Nephron (organoid): ENCODE measurements around the gene PTPRM.

ENCODE experiments used
- H3K27ac Mint-ChIP-seq, 3 experiments: 2 replicates each; pipeline ENCODE4 v1.8.0; 2020; ENCODE audit warnings: mixed read lengths in 3 of 3, mild to moderate bottlenecking in 2 of 3, moderate library complexity in 1 of 3
- H3K27me3 Mint-ChIP-seq: 2 replicates; pipeline ENCODE4 v1.8.0; 2021; ENCODE audit warnings: low read depth, mild to moderate bottlenecking, moderate library complexity, mixed read lengths
- H3K36me3 Mint-ChIP-seq: 2 replicates; pipeline ENCODE4 v1.8.0; 2020; ENCODE audit warnings: low read depth, mixed read lengths
- H3K4me1 Mint-ChIP-seq: 2 replicates; pipeline ENCODE4 v1.8.0; 2020; ENCODE audit warnings: mixed read lengths
- H3K4me3 Mint-ChIP-seq, 3 experiments: 2 replicates each; pipeline ENCODE4 v1.8.0; 2020; ENCODE audit warnings: mild to moderate bottlenecking in 3 of 3, mixed read lengths in 3 of 3, moderate library complexity in 2 of 3
- H3K9me3 Mint-ChIP-seq: 2 replicates; pipeline ENCODE4 v1.8.0; 2020; ENCODE audit warnings: mixed read lengths
- CTCF ChIP-seq, 3 experiments: fragments of 200-600 bp; sonication (generic); IDR thresholded peaks; one replicate each; pipeline ENCODE4 v1.5.0; 2021; ENCODE audit warnings: antibody characterized with exemption in 3 of 3; ENCODE audit not compliant: unreplicated experiment in 3 of 3

The PTPRM gene

GRCh38 chr18:8328126-8328525, 761.0 kb downstream of the PTPRM start:
- Mint-ChIP-seq H3K9me3 (no peaks in the 10 kb centered on the region), H3K4me3 (no peak overlapping the region), H3K27me3 (no peaks in the 10 kb centered on the region), H3K27ac (peak overlapping the region; percentile 56 to 87 (median 84)), H3K4me1 (peaks cover 31% of the 10 kb centered on the region), H3K36me3 (peaks cover 6% of the 10 kb centered on the region)
- no peak for TF ChIP-seq CTCF (IDR thresholded peaks at IDR 0.05; ENCODE audit: unreplicated experiment in 3 of 3)

GRCh38 chr18:8329186-8329771, 762.2 kb downstream of the PTPRM start:
- Mint-ChIP-seq H3K27ac (no peak overlapping the region), H3K4me3 (no peak overlapping the region), H3K27me3 (no peaks in the 10 kb centered on the region), H3K9me3 (no peaks in the 10 kb centered on the region), H3K4me1 (peaks cover 31% of the 10 kb centered on the region), H3K36me3 (no peaks in the 10 kb centered on the region)
- no peak for TF ChIP-seq CTCF (IDR thresholded peaks at IDR 0.05; ENCODE audit: unreplicated experiment in 3 of 3)

GRCh38 chr18:8330575-8330974, 763.5 kb downstream of the PTPRM start:
- H3K27ac Mint-ChIP-seq: no peak overlapping the region

GRCh38 chr18:8332286-8332685, 765.2 kb downstream of the PTPRM start:
- H3K27ac Mint-ChIP-seq: no peak overlapping the region
- H3K36me3 Mint-ChIP-seq: no peaks in the 10 kb centered on the region
- no peaks in the 10 kb centered on the region for H3K27me3 Mint-ChIP-seq

More at GRCh38 chr18:8330575-8330974, 763.5 kb downstream of the PTPRM start:
- Mint-ChIP-seq H3K9me3 (no peaks in the 10 kb centered on the region), H3K4me3 (no peak overlapping the region), H3K36me3 (no peaks in the 10 kb centered on the region), H3K27me3 (no peaks in the 10 kb centered on the region), H3K4me1 (peaks cover 31% of the 10 kb centered on the region)
- TF ChIP-seq CTCF (IDR thresholded peaks at IDR 0.05; ENCODE audit: unreplicated experiment in 3 of 3): no peak

GRCh38 chr18:8333961-8334360, 766.8 kb downstream of the PTPRM start:
- Mint-ChIP-seq H3K9me3 (no peaks in the 10 kb centered on the region), H3K27ac (no peak overlapping the region), H3K4me3 (no peak overlapping the region), H3K36me3 (no peaks in the 10 kb centered on the region), H3K4me1 (peaks cover 15% of the 10 kb centered on the region), H3K27me3 (no peaks in the 10 kb centered on the region)
- TF ChIP-seq CTCF (IDR thresholded peaks at IDR 0.05; ENCODE audit: unreplicated experiment in 3 of 3): no peak

More at GRCh38 chr18:8332286-8332685, 765.2 kb downstream of the PTPRM start:
- H3K4me1 Mint-ChIP-seq: peaks cover 26% of the 10 kb centered on the region
- TF ChIP-seq CTCF (IDR thresholded peaks at IDR 0.05; ENCODE audit: unreplicated experiment in 3 of 3): no peak
- no peak overlapping the region for H3K4me3 Mint-ChIP-seq
- H3K9me3 Mint-ChIP-seq: no peaks in the 10 kb centered on the region

- Mint-ChIP-seq H3K36me3 (no peaks in the 10 kb centered on the region), H3K27ac (peak overlapping the region in 2 of 3 experiments; percentile 15 to 21), H3K4me1 (peaks cover 23% of the 10 kb centered on the region), H3K4me3 (no peak overlapping the region), H3K9me3 (no peaks in the 10 kb centered on the region), H3K27me3 (no peaks in the 10 kb centered on the region)
- no peak for TF ChIP-seq CTCF (IDR thresholded peaks at IDR 0.05; ENCODE audit: unreplicated experiment in 3 of 3)
Measured at GRCh38 chr18:8337211-8337610, 770.1 kb downstream of the PTPRM start.
